Liver (tissue), 9 donors: ENCODE measurements around the gene UNC5B. TPM values are rescaled to one million over a fixed set of nuclear protein-coding genes. Genes with fewer than 3 reads are reported as not detected.

Experiments used
- DNase-seq: peaks from one replicate; pipeline ENCODE4 v3.0.0-alpha.2; 2017; ENCODE audit warnings: low spot score
- H3K27ac ChIP-seq, 2 donors: one replicate each; pipeline ENCODE4 v1.7.0; 2013; ENCODE audit warnings: inconsistent platforms in 2 of 2, low read length in 2 of 2, control low read depth in 1 of 2, low read depth in 1 of 2, mild to moderate bottlenecking in 1 of 2
- H3K27me3 ChIP-seq, 4 donors: one replicate each; pipeline versions ENCODE4 v1.6.1 to v1.7.0; 2013; ENCODE audit warnings: low read length in 3 of 4, inconsistent platforms in 1 of 4, mild to moderate bottlenecking in 1 of 4, moderate library complexity in 1 of 4; ENCODE audit not compliant: control insufficient read depth in 4 of 4, insufficient read depth in 4 of 4
- H3K36me3 ChIP-seq, 4 donors: one replicate each; pipeline versions ENCODE4 v1.6.1 to v1.7.0; 2013; ENCODE audit warnings: low read length in 3 of 4, mild to moderate bottlenecking in 3 of 4, low read depth in 1 of 4, moderate library complexity in 1 of 4; ENCODE audit not compliant: control insufficient read depth in 4 of 4, insufficient read depth in 3 of 4
- H3K4me1 ChIP-seq, 4 donors: one replicate each; pipeline versions ENCODE4 v1.6.1 to v1.7.0; 2013; ENCODE audit warnings: low read length in 3 of 4, mild to moderate bottlenecking in 3 of 4, moderate library complexity in 1 of 4; ENCODE audit not compliant: control insufficient read depth in 4 of 4, insufficient read depth in 4 of 4
- H3K4me3 ChIP-seq, 3 donors: one replicate each; pipeline versions ENCODE4 v1.6.1 to v1.7.0; 2013; ENCODE audit warnings: low read length in 3 of 3, control low read depth in 1 of 3, low read depth in 1 of 3, mild to moderate bottlenecking in 1 of 3
- H3K9ac ChIP-seq, 2 donors: one replicate each; pipeline ENCODE4 v1.7.0; 2013; ENCODE audit warnings: low read length in 2 of 2, mild to moderate bottlenecking in 2 of 2, moderate library complexity in 2 of 2, control low read depth in 1 of 2, low read depth in 1 of 2
- H3K9me3 ChIP-seq, 4 donors: one replicate each; pipeline versions ENCODE4 v1.6.1 to v1.7.0; 2013; ENCODE audit warnings: low read length in 3 of 4; ENCODE audit not compliant: control insufficient read depth in 4 of 4
- ATF3 ChIP-seq: IDR thresholded peaks from 2 replicates; pipeline ENCODE4 v1.6.1; 2016; ENCODE audit warnings: antibody characterized with exemption
- CTCF ChIP-seq: fragments of 150-350 bp; IDR thresholded peaks from 2 replicates; pipeline ENCODE4 v1.5.1; 2017; ENCODE audit warnings: improper control_type of control experiment, low read depth, low read length; ENCODE audit not compliant: missing input control
- EGR1 ChIP-seq, 2 donors: IDR thresholded peaks; 2 replicates each; pipeline ENCODE4 v1.6.1; 2016 to 2018; ENCODE audit warnings: antibody characterized with exemption in 2 of 2, low read depth in 2 of 2
- FOXA1 ChIP-seq: IDR thresholded peaks from 2 replicates; pipeline ENCODE4 v1.6.1; 2016; ENCODE audit warnings: antibody characterized with exemption
- FOXA2 ChIP-seq: IDR thresholded peaks from 2 replicates; pipeline ENCODE4 v1.6.1; 2016; ENCODE audit warnings: antibody characterized with exemption
- GABPA ChIP-seq, 2 donors: IDR thresholded peaks in 1 of 2; conservative IDR thresholded peaks in 1 of 2; 2 replicates each; pipeline ENCODE4 v1.6.1; 2016; ENCODE audit warnings: antibody characterized with exemption in 2 of 2, mild to moderate bottlenecking in 1 of 2, moderate library complexity in 1 of 2
- HNF4A ChIP-seq, 2 donors: conservative IDR thresholded peaks; 2 replicates each; pipeline ENCODE4 v1.6.1; 2016; ENCODE audit warnings: antibody characterized with exemption in 2 of 2, mild to moderate bottlenecking in 2 of 2
- HNF4G ChIP-seq: IDR thresholded peaks from 2 replicates; pipeline ENCODE4 v1.6.1; 2016; ENCODE audit warnings: antibody characterized with exemption
- JUND ChIP-seq, 2 donors: IDR thresholded peaks; 2 replicates each; pipeline ENCODE4 v1.6.1; 2016; ENCODE audit warnings: antibody characterized with exemption in 2 of 2
- MAX ChIP-seq: IDR thresholded peaks from 2 replicates; pipeline ENCODE4 v1.6.1; 2016; ENCODE audit warnings: antibody characterized with exemption
- NR2F2 ChIP-seq: IDR thresholded peaks from 2 replicates; pipeline ENCODE4 v1.6.1; 2016; ENCODE audit warnings: antibody characterized with exemption
- RAD21 ChIP-seq, 2 donors: IDR thresholded peaks; 2 replicates each; pipeline ENCODE4 v1.6.1; 2016; ENCODE audit warnings: antibody characterized with exemption in 2 of 2, mild to moderate bottlenecking in 2 of 2
- REST ChIP-seq: IDR thresholded peaks from 2 replicates; pipeline ENCODE4 v1.6.1; 2016; ENCODE audit warnings: antibody characterized with exemption, mild to moderate bottlenecking
- RXRA ChIP-seq, 2 donors: IDR thresholded peaks; 2 replicates each; pipeline ENCODE4 v1.6.1; 2017 to 2018; ENCODE audit warnings: antibody characterized with exemption in 2 of 2, mild to moderate bottlenecking in 1 of 2
- SP1 ChIP-seq: IDR thresholded peaks from 2 replicates; pipeline ENCODE4 v1.6.1; 2018; ENCODE audit warnings: antibody characterized with exemption, mild to moderate bottlenecking
- TAF1 ChIP-seq: conservative IDR thresholded peaks from 2 replicates; pipeline ENCODE4 v1.6.1; 2016; ENCODE audit warnings: antibody characterized with exemption, mild to moderate bottlenecking
- YY1 ChIP-seq: IDR thresholded peaks from 2 replicates; pipeline ENCODE4 v1.6.1; 2016; ENCODE audit warnings: antibody characterized with exemption, mild to moderate bottlenecking
- ZBTB33 ChIP-seq: IDR thresholded peaks from 2 replicates; pipeline ENCODE4 v1.6.1; 2016; ENCODE audit warnings: antibody characterized with exemption
- WGBS: extraction: QIAGEN DNeasy Blood & Tissue Kit; methylation state at CpG from one replicate; pipeline ENCODE4 v1.1.7; 2013; 5-methylcytosine and 5-hydroxymethylcytosine counted together
- polyA plus RNA-seq, 2 donors: library from polyadenylated mRNA; stranded (reverse) in 1 of 2; unstranded in 1 of 2; fragments of 200-250 nt in 1 of 2; fragments of >200 nt in 1 of 2; fragmentation: Nextera tagmentation in 1 of 2; extraction: Ambion mirVana in 1 of 2; gene quantifications; one replicate each; pipeline versions ENCODE4 v1.2.1 to v1.2.3, GENCODE V29; 2013 to 2015
- total RNA-seq, 2 donors: library from RNA; depleted of rRNA; stranded (reverse); fragments of >200 nt; gene quantifications; one replicate each; pipeline ENCODE4 v1.2.3, GENCODE V29; 2014
- donor health status: healthy.
- donor health status: healthy.
- donor health status: healthy.
- donor health status: healthy.
- donor health status: healthy.

Gene UNC5B
- total and polyA plus RNA-seq, 4 donors: 0.56 to 1.8 (median 1.3) TPM

GRCh38 chr10:71324743-71325142, 112.4 kb downstream of the UNC5B start:
- no peaks in the 10 kb centered on the region for H3K27me3 ChIP-seq
- DNase-seq: no peak
- no peak overlapping the region for H3K27ac ChIP-seq
- 95% methylated on average over 9 of the region's 9 CpGs for WGBS
- H3K36me3 ChIP-seq: peaks cover 3 to 14% (median 9%) of the 10 kb centered on the region in 4 donors
- no peak overlapping the region for H3K9ac ChIP-seq
- H3K4me3 ChIP-seq: no peak overlapping the region
- TF ChIP-seq HNF4G (no peak), ATF3 (no peak), RAD21 (IDR thresholded peaks at IDR 0.05) (no peak), YY1 (no peak), JUND (IDR thresholded peaks at IDR 0.05) (no peak), HNF4A (conservative IDR thresholded peaks at IDR 0.05) (no peak), SP1 (no peak), RXRA (IDR thresholded peaks at IDR 0.05) (no peak), GABPA (IDR thresholded peaks at IDR 0.05 in 1 of 2, conservative IDR thresholded peaks at IDR 0.05 in 1 of 2) (no peak), TAF1 (no peak), NR2F2 (no peak), EGR1 (IDR thresholded peaks at IDR 0.05; ENCODE audit: low read depth in 2 of 2) (no peak), CTCF (no peak), REST (no peak), FOXA1 (no peak), ZBTB33 (no peak), MAX (no peak), FOXA2 (no peak)
- peaks cover 3 to 12% (median 8%) of the 10 kb centered on the region in 4 donors for H3K4me1 ChIP-seq
- no peaks in the 10 kb centered on the region for H3K9me3 ChIP-seq
